Stimulated activated CD4-positive, alpha-beta T cell treated with anti-CD3 and anti-CD28 coated beads, TNF-alpha, amount 100 ng/mL, for 4 hours (primary cell): Measurements from ENCODE around the gene ABCB9.
"Not testable (repeated sequence)": the region's sequence is repeated elsewhere in the genome, so short reads cannot be mapped to it uniquely, and the experiment has no call there.

Experiments
- DNase-seq, 3 experiments: peaks; one replicate each; pipeline ENCODE4 v3.0.0-alpha.2; 2020; ENCODE audit warnings: low read depth in 3 of 3

The ABCB9 gene

DNA sequence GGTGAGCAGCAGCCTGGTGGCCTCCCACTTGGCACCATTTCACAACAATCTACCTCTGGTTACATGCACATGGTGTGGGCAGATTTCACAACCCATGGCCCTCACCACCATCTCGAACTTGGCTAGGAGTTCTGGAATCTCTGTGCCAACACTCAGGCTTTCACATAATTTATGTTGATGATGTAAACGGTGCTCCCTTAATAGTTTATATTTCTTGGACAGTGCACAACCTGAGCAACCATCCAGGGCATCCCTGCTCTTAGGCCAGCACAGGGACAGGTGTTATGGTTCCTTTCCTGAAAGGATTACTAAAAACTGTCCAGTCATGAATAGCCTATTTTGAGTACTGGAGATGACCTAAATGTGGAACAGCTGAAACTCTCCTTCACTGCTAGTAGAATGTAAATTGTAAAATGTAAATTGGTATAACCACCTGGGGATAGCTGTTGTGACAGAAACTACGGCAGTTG lies 28.6 kb downstream of the ABCB9 start:
- no peak for DNase-seq

GRCh38 chr12:122935318-122935717 lies 30.9 kb downstream of the ABCB9 start:
- DNase-seq, result no peak

GRCh38 chr12:122934722-122935121 lies 31.5 kb downstream of the ABCB9 start:
- no peak for DNase-seq

DNA sequence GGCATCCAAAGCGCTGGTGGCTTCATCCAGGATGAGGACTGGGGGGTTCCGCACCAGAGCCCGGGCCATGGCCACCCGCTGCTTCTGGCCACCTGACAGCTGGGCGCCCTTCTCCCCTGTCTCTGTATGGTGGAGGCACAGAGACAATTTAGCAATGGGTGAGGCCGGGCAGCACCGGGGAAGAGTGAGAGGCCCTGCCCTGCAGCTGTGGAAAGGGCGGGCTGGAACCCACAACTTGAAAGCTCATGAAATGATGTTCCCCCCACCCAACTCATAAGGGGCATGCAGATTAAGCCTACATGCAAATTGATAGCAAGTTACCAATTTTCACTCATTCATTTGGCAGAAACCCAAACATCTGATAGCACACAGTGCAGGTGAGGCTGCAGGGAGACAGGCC lies 34.1 kb downstream of the ABCB9 start:
- DNase-seq, result no peak

- no peak for DNase-seq
Observed at GRCh38 chr12:122929812-122930211, 36.5 kb downstream of the ABCB9 start.

DNA sequence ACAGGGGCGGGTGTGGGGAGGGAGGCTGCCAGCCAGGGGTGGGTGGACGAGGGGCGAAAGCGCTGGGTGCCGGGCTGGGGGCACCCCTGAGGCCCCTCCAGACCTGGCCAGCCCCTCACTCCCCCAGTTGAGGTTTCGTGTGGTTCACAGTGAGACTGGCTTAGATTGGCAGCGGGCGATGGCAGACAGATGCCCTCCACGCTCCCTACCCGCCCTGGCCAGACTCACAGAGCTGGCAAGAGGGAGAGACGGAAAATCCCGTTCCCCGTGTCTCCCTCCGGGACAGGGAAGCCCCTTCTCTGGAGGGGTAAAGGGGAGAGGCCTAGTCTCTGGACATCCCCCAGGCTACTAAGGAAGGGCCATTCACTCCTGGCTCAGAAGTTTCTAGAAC lies 37.1 kb downstream of the ABCB9 start:
- no peak for DNase-seq

- DNase-seq, result no peak
Observed at GRCh38 chr12:122928404-122929147, 37.7 kb downstream of the ABCB9 start.

DNA sequence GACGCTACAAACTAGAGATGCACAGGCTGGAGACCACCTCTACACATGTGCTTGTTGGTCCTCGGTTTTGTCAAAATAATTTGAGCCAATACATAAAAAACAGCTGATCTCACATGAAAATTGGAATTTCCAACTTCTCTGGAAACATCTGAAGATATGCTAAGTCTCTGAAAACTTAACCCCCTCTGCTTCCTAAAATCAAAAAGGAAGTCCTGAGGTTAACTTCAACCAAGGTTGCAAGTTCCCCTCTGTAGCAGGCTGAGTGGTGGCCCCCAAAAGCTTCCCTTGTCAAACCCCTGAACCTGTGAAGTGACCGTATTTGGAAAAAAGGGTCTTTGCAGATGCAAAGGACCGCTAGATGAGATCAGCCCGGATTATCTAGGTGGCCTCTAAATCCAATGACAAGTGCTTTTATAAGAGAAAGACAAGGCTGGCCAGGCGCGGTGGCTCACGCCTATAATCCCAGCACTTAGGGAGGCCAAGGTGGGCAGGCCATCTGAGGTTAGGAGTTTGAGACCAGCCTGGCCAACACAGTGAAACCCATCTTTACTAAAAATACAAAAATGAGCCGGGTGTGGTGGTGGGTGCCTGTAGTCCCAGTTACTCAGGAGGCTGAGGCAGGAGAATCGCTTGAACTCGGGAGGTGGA lies 38.4 kb downstream of the ABCB9 start:
- no peak for DNase-seq

DNA sequence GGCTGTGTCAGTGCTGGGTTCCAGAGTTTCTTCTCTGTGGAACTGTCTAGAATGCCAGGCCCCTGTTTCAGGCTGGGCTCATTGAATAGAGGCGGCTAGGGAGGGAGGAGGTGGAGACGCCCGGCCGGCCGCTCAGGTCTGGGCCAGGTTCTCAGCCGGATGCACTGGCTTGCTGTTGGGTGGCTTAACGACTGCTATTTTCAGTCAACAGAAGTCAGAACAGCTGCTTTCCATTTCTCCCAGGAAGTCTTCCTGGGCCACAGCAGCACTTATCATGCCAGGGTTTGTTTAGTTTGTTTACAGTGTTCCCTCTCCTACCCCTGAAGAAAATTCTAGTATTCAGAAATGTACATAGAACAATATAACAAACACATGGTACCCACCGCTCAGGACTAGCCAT lies 44.3 kb downstream of the ABCB9 start:
- DNase-seq, result no peak

GRCh38 chr12:122920687-122921086 lies 45.6 kb downstream of the ABCB9 start:
- DNase-seq, result no peak

DNA sequence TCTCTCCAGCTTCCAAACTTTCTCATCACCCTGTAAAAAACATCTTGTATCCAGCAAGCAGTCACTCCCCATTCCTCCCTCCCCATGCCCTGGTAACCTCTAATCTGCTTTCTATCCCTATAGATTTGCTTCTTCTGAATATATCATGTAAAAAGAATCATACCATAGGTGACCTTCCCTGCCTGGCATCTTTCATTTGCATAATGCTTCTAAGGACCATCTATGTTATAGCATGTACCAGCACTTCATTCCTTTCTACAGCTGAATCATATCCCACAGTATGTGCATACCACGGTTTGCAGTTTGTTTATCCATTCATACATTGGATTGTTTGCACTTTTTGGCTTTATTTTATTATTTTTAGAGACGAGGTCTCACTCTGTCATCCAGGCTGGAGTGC lies 47.4 kb downstream of the ABCB9 start:
- DNase-seq, result no peak

- DNase-seq, result no peak
Observed at GRCh38 chr12:122917507-122918121, 48.6 kb downstream of the ABCB9 start.

- DNase-seq, result no peak
Observed at GRCh38 chr12:122909442-122910288, 56.6 kb downstream of the ABCB9 start.

DNA sequence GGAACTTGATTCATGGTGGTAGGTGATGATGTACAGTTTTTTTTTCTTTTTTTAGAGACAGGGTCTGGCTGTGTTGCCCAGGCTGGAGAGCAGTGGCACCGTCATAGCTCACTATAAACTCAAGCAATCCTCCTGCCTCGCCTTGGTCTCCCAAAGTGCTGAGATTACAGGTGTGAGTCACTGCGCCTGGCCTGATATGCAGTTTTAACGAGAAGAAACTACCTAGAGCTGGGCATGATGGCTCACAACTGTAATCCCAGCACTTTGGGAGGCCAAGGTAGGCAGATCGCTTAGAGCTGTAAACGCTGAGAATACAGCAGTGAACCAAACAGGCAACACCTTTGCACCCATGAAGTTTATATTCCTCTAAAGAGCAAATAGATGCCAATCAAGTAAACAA lies 57.3 kb downstream of the ABCB9 start:
- DNase-seq, result no peak

DNA sequence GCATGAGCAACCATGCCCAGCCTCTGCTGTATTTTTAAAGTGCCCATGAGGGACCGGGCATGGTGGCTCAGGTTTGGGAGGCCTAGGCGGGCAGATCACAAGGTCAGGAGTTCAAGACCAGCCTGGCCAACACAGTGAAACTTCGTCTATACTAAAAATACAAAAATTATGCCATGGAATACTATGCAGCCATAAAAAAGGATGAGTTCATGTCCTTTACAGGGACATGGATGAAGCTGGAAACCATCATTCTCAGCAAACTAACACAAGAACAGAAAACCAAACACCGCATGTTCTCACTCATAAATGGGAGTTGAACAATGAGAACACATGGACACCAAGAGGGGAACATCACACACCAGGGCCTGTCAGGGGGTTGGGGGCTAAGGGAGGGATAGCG lies 61.0 kb downstream of the ABCB9 start:
- not testable (repeated sequence) for DNase-seq

DNA sequence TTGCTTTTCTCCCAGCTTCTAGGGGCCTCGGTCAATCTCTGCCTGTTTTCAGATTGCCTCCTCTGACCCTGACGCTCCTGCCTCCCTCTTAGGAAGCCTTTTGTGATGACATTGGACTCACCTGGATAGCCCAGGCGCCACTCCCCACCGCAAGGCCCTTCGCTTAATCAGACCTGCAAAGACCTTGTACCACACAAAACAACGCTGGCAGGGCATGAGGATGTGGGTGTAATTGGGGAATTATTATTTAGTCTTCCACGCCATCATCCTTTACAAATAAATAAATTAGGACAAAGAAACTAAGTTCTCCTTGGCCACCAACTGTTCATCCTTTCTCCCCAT lies 62.6 kb downstream of the ABCB9 start:
- DNase-seq, result no peak

GRCh38 chr12:122902854-122903692 lies 63.2 kb downstream of the ABCB9 start:
- DNase-seq, result no peak

DNA sequence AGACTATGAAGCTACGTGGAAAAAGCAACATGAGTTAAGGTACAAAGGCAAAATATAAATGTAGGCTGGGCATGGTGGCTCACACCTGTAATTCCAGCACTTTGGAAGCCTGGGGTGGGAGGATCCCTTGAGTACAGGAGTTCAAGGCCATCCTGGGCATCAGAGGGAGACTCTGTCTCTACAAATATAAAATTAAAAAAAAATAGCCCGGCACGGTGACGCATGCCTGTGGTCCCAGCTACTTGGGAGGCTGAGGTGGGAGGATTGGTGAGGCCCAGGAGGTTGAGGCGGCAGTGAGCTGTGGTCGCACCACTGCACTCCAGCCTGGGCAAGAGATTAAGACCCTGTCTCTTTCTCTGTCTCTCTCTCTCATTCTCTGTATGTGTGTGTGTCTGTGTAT lies 66.4 kb downstream of the ABCB9 start:
- DNase-seq, result no peak

DNA sequence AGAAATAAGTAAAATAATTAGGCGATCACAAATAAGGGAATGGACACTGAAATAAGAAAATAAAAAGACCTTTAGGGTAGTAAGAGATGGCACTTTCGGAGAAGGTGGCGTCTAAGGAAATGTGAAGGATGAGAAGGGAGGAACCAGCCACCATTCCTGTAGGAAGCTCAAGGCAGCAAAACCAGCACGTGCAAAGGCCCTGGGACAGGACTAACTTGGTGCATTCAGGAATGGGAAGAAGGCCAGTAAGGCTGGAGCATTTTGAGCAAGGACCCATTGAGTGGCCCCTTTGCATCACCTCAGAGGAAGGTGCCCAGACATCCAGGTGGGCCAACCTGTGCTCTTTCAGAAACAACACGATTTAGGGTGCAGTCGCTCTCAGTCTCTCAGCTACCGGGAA lies 69.6 kb downstream of the ABCB9 start:
- DNase-seq, result no peak

DNA sequence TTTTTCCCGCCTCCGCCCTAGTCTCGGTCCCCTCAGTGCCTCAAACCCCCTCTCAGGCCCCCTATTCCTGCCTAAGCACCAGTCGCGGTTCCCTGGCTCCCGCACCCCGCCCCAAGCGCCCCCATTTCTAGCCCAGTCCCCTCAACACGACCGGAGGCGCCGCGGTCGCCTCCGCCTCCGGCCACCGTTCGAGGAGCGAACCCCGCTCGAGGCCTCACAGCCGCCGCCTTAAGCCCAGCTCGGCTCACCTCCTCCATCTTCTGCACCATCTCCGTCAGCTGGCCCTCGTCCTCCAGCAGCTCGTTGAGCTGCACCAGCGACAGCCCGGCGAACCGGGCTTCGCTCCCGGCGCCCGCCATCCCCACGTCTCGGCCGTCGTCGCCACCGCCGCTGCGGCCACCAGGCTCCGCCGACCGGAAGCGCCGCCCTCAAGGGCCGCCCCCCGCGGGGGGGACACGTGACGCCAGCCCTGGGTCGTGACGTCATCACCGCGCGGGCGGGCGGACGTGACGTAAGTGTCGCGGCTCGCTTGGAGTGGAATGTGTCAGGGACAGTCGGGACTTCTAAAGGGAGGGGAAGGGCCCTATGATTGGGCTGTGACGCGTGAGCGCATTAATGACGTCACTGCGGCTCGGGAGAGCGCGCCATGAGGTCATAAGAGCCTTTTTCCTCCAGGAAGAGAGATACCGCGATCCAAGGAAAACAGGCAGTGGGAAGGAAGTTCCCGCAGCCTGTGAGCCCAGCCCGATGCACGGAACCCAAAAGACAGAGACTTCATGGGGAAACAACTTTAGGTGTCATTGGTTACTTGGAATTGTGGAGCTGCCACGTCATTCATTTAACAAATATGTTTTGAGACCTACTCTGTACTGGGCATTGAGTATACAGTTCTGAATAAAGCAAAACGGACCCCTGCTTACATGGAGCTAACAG lies 70.3 kb downstream of the ABCB9 start, which contains the start of gene VPS37B:
Gene VPS37B (minus strand): TSS at position 421 of the 933 bp plus-strand sequence. CDS start 62 bp downstream, at position 359.
- DNase-seq, result peak; percentile 76 to 85 (median 79)
